Measurements from ENCODE around the gene CAMTA1.

The CAMTA1 gene

GRCh38 chr1:6960291-6960811 lies 175.1 kb downstream of the CAMTA1 start (continued):
- TF ChIP-seq, protein P1, sequence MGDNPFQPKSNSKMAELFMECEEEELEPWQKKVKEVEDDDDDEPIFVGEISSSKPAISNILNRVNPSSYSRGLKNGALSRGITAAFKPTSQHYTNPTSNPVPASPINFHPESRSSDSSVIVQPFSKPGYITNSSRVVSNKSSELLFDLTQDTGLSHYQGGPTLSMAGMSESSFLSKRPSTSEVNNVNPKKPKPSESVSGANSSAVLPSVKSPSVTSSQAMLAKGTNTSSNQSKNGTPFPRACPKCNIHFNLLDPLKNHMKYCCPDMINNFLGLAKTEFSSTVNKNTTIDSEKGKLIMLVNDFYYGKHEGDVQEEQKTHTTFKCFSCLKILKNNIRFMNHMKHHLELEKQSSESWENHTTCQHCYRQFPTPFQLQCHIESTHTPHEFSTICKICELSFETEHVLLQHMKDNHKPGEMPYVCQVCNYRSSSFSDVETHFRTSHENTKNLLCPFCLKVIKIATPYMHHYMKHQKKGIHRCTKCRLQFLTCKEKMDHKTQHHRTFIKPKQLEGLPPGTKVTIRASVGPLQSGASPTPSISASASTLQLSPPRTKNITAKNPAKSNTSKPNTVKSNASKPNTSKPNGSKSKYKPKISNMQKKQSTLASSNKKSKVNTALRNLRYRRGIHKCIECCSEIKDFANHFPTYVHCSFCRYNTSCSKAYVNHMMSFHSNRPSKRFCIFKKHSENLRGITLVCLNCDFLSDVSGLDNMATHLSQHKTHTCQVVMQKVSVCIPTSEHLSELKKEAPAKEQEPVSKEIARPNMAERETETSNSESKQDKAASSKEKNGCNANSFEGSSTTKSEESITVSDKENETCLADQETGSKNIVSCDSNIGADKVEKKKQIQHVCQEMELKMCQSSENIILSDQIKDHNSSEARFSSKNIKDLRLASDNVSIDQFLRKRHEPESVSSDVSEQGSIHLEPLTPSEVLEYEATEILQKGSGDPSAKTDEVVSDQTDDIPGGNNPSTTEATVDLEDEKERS (tag by site-specific recombination; IDR thresholded peaks at IDR 0.05) = no peak
- TF ChIP-seq ZNF76 (tag by site-specific recombination; IDR thresholded peaks at IDR 0.05; ENCODE audit: borderline replicate concordance, low read depth) = no peak
- TF ChIP-seq ZNF654 (tag by site-specific recombination; IDR thresholded peaks at IDR 0.05; ENCODE audit: low read depth) = no peak
- no peak for TF ChIP-seq ZNF610 (tag by site-specific recombination; IDR thresholded peaks at IDR 0.05; ENCODE audit: borderline replicate concordance)
- no peak for TF ChIP-seq ZNF132 (tag by site-specific recombination; IDR thresholded peaks at IDR 0.05; ENCODE audit: borderline replicate concordance)
- peak; percentile 76 for TF ChIP-seq FEZF1 (tag by site-specific recombination; IDR thresholded peaks at IDR 0.05)
- TF ChIP-seq REST (tag by site-specific recombination; IDR thresholded peaks at IDR 0.05) = no peak
- no peak for TF ChIP-seq ZBTB8A (tag by site-specific recombination; IDR thresholded peaks at IDR 0.05)
- TF ChIP-seq MZF1 (tag by site-specific recombination; IDR thresholded peaks at IDR 0.05; ENCODE audit: borderline replicate concordance) = peak; percentile 42; the same call in 1 of the 2 replicates
- no peak for TF ChIP-seq ZNF548 (tag by site-specific recombination; IDR thresholded peaks at IDR 0.05)
- TF ChIP-seq, protein P2, sequence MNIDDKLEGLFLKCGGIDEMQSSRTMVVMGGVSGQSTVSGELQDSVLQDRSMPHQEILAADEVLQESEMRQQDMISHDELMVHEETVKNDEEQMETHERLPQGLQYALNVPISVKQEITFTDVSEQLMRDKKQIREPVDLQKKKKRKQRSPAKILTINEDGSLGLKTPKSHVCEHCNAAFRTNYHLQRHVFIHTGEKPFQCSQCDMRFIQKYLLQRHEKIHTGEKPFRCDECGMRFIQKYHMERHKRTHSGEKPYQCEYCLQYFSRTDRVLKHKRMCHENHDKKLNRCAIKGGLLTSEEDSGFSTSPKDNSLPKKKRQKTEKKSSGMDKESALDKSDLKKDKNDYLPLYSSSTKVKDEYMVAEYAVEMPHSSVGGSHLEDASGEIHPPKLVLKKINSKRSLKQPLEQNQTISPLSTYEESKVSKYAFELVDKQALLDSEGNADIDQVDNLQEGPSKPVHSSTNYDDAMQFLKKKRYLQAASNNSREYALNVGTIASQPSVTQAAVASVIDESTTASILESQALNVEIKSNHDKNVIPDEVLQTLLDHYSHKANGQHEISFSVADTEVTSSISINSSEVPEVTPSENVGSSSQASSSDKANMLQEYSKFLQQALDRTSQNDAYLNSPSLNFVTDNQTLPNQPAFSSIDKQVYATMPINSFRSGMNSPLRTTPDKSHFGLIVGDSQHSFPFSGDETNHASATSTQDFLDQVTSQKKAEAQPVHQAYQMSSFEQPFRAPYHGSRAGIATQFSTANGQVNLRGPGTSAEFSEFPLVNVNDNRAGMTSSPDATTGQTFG (tag by site-specific recombination; IDR thresholded peaks at IDR 0.05; ENCODE audit: borderline replicate concordance) = no peak
- TF ChIP-seq ZNF747 (tag by site-specific recombination; IDR thresholded peaks at IDR 0.05) = no peak
- no peak for TF ChIP-seq ZNF596 (tag by site-specific recombination; IDR thresholded peaks at IDR 0.05)
- no peak for TF ChIP-seq ZSCAN23 (tag by site-specific recombination; IDR thresholded peaks at IDR 0.05)
- TF ChIP-seq ZNF677 (tag by site-specific recombination; IDR thresholded peaks at IDR 0.05) = no peak
- no peak for TF ChIP-seq ZNF19 (tag by site-specific recombination; IDR thresholded peaks at IDR 0.05; ENCODE audit: low read depth)
- TF ChIP-seq, protein P3, sequence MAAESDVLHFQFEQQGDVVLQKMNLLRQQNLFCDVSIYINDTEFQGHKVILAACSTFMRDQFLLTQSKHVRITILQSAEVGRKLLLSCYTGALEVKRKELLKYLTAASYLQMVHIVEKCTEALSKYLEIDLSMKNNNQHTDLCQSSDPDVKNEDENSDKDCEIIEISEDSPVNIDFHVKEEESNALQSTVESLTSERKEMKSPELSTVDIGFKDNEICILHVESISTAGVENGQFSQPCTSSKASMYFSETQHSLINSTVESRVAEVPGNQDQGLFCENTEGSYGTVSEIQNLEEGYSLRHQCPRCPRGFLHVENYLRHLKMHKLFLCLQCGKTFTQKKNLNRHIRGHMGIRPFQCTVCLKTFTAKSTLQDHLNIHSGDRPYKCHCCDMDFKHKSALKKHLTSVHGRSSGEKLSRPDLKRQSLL (tag by site-specific recombination; IDR thresholded peaks at IDR 0.05) = no peak
- no peak for TF ChIP-seq ZNF48 (tag by site-specific recombination; IDR thresholded peaks at IDR 0.05)
- TF ChIP-seq ZNF138 (tag by site-specific recombination; IDR thresholded peaks at IDR 0.05; ENCODE audit: borderline replicate concordance) = no peak
- TF ChIP-seq HOXC10 (CRISPR knock-in tag; IDR thresholded peaks at IDR 0.05) = no peak
- peak; percentile 95 for TF ChIP-seq GFI1B (tag by site-specific recombination; IDR thresholded peaks at IDR 0.05)
- no peak for TF ChIP-seq OVOL3 (tag by site-specific recombination; IDR thresholded peaks at IDR 0.05)
- no peak for TF ChIP-seq ZNF146 (tag by site-specific recombination; IDR thresholded peaks at IDR 0.05)
- no peak for TF ChIP-seq ZBTB21 (tag by site-specific recombination; IDR thresholded peaks at IDR 0.05)
- no peak for TF ChIP-seq ZFP37 (tag by site-specific recombination; IDR thresholded peaks at IDR 0.05)

Data from HEK293 (cell line).